Smooth muscle cell (in vitro differentiated cells): ENCODE data around the gene CROCC2. TPM values are rescaled to one million over a fixed set of nuclear protein-coding genes. Genes with fewer than 3 reads are reported as not detected.

Source experiments
- DNase-seq: peaks from one replicate; lab custom pipeline; 2025; ENCODE audit not compliant: unreplicated experiment; lab: John Stamatoyannopoulos, UW
- H2AFZ ChIP-seq: fragments of 200-600 bp; sonication (generic); 2 replicates; pipeline ENCODE4 v1.6.0; 2016; ENCODE audit warnings: antibody characterized with exemption, low read depth, mild to moderate bottlenecking
- H3F3A ChIP-seq: fragments of 200-600 bp; sonication (generic); 2 replicates; pipeline ENCODE4 v1.6.0; 2017; ENCODE audit warnings: antibody characterized with exemption, low read depth
- H3K27ac ChIP-seq: fragments of 200-600 bp; sonication (generic); 2 replicates; pipeline ENCODE4 v1.5.1; 2016; ENCODE audit warnings: low read depth, mild to moderate bottlenecking
- H3K27me3 ChIP-seq: fragments of 200-600 bp; sonication (generic); 2 replicates; pipeline ENCODE4 v1.6.1; 2016; ENCODE audit warnings: low read depth, mild to moderate bottlenecking
- H3K36me3 ChIP-seq: fragments of 200-600 bp; sonication (generic); 2 replicates; pipeline ENCODE4 v1.5.1; 2016; ENCODE audit warnings: low read depth
- H3K4me1 ChIP-seq: fragments of 200-600 bp; sonication (generic); 2 replicates; pipeline ENCODE4 v1.5.1; 2016; ENCODE audit warnings: low read depth
- H3K4me2 ChIP-seq: fragments of 200-600 bp; sonication (generic); 2 replicates; pipeline ENCODE4 v1.6.0; 2016; ENCODE audit warnings: mild to moderate bottlenecking
- H3K4me3 ChIP-seq: fragments of 200-600 bp; sonication (generic); 2 replicates; pipeline ENCODE4 v1.5.1; 2016; ENCODE audit warnings: mild to moderate bottlenecking
- H3K79me2 ChIP-seq: fragments of 200-600 bp; sonication (generic); 2 replicates; pipeline ENCODE4 v1.6.0; 2016; ENCODE audit warnings: low read depth, mild to moderate bottlenecking
- H3K9ac ChIP-seq: fragments of 200-600 bp; sonication (generic); 2 replicates; pipeline ENCODE4 v1.6.0; 2016; ENCODE audit warnings: low read depth
- H3K9me3 ChIP-seq: fragments of 200-600 bp; sonication (generic); replicated peaks from 2 replicates; pipeline ENCODE4 v1.5.1; 2016; ENCODE audit warnings: low read depth
- H4K20me1 ChIP-seq: fragments of 200-600 bp; sonication (generic); 2 replicates; pipeline ENCODE4 v1.6.0; 2016; ENCODE audit warnings: low read depth
- WGBS: methylation state at CpG from one replicate; pipeline ENCODE4 v1.1.7; 2016; ENCODE audit warnings: low lambda C conversion rate; 5-methylcytosine and 5-hydroxymethylcytosine counted together
- polyA plus RNA-seq: library from polyadenylated mRNA; unstranded; fragments of >200 nt; fragmentation: Nextera tagmentation; extraction: Ambion mirVana; gene quantifications from 2 replicates; pipeline ENCODE4 v1.2.1, GENCODE V29; 2016
- total RNA-seq: library from RNA; depleted of rRNA; stranded (reverse); fragments of >200 nt; gene quantifications from 2 replicates; pipeline ENCODE4 v1.2.3, GENCODE V29; 2014
- TF ChIP-seq, protein P1 (sequence below): fragments of 200-600 bp; sonication (generic); IDR thresholded peaks from 2 replicates; pipeline ENCODE4 v1.5.1; 2017; ENCODE audit warnings: borderline replicate concordance, mild to moderate bottlenecking, antibody characterized with exemption; ENCODE audit not compliant: insufficient read depth, poor library complexity, severe bottlenecking

CROCC2 gene
- total and polyA plus RNA-seq, 2 experiments from 2014 or later: not detected

- DNase-seq: no peak
These were observed 40.5 kb downstream of the CROCC2 start for GRCh38 chr2:240946654-240947053.

DNA sequence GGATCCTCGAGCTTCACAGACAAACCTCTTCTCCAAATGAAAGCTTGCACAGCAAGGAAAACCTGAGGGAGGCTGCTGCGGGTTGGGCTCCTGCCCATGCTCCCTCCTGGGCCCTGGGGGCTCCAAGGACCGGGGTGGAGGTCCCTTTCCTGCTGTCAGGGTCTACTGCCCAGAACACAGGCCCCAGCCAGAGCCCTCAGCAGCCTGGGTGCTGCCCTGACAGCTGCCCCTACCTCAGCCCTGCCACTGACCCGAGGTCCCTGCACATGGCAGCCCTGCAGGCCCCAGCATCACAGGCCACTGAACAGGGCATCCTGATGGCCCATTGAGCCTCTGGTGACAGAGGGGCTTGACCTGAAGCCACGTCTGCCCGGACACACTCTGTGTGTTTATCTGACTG lies 41.0 kb downstream of the CROCC2 start:
- no peak overlapping the region for H3K4me2 ChIP-seq
- H3K36me3 ChIP-seq: no peaks in the 10 kb centered on the region
- no peaks in the 10 kb centered on the region for H3K4me1 ChIP-seq
- H3K27me3 ChIP-seq: peaks cover 2% of the 10 kb centered on the region
- no peak overlapping the region for H2AFZ ChIP-seq
- no peak overlapping the region for H3K27ac ChIP-seq
- no peaks in the 10 kb centered on the region for H4K20me1 ChIP-seq
- WGBS: 89% methylated on average over 6 of the region's 6 CpGs
- H3F3A ChIP-seq: no peaks in the 10 kb centered on the region
- TF ChIP-seq, protein P1, sequence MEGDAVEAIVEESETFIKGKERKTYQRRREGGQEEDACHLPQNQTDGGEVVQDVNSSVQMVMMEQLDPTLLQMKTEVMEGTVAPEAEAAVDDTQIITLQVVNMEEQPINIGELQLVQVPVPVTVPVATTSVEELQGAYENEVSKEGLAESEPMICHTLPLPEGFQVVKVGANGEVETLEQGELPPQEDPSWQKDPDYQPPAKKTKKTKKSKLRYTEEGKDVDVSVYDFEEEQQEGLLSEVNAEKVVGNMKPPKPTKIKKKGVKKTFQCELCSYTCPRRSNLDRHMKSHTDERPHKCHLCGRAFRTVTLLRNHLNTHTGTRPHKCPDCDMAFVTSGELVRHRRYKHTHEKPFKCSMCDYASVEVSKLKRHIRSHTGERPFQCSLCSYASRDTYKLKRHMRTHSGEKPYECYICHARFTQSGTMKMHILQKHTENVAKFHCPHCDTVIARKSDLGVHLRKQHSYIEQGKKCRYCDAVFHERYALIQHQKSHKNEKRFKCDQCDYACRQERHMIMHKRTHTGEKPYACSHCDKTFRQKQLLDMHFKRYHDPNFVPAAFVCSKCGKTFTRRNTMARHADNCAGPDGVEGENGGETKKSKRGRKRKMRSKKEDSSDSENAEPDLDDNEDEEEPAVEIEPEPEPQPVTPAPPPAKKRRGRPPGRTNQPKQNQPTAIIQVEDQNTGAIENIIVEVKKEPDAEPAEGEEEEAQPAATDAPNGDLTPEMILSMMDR: no peak
- no peak overlapping the region for H3K4me3 ChIP-seq
- H3K9ac ChIP-seq: no peak overlapping the region
- no peak for DNase-seq
- no peaks in the 10 kb centered on the region for H3K79me2 ChIP-seq
- H3K9me3 ChIP-seq: no peaks in the 10 kb centered on the region

More at GRCh38 chr2:240946654-240947053, 40.5 kb downstream of the CROCC2 start:
- TF ChIP-seq, protein P1: no peak
- Histone ChIP-seq H3K27ac (no peak overlapping the region), H3K36me3 (no peaks in the 10 kb centered on the region), H3K4me1 (no peaks in the 10 kb centered on the region), H3K9ac (no peak overlapping the region), H3K9me3 (no peaks in the 10 kb centered on the region), H3F3A (no peaks in the 10 kb centered on the region), H2AFZ (no peak overlapping the region), H3K4me3 (no peak overlapping the region), H3K79me2 (no peaks in the 10 kb centered on the region), H3K27me3 (peaks cover 2% of the 10 kb centered on the region), H3K4me2 (no peak overlapping the region), H4K20me1 (no peaks in the 10 kb centered on the region)
- WGBS: 70% methylated on average over 5 of the region's 5 CpGs

DNA sequence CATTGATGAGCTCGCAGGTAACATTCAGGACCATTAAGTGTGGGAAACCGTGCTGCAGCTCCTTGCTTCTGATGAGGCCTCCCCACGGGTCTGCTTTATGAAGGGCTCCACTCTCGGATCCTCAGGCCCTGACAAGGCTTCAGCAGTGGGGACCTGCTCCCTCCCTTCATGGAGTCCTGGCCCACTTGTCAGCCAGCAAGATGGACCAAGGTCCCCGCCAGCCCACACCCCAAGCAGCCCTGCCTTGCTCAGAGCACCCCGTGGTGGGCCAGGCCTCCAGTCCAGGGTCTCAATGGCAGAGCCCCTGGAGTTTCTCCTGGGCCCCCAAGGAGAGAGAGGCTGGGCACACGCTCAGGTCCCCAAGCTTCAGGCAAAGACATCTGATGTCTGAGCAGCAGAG lies 41.5 kb downstream of the CROCC2 start:
- H3K79me2 ChIP-seq: no peaks in the 10 kb centered on the region
- H3K4me3 ChIP-seq: no peak overlapping the region
- H3K36me3 ChIP-seq: no peaks in the 10 kb centered on the region
- no peak overlapping the region for H3K27ac ChIP-seq
- H3F3A ChIP-seq: no peaks in the 10 kb centered on the region
- H3K4me1 ChIP-seq: no peaks in the 10 kb centered on the region
- peaks cover 2% of the 10 kb centered on the region for H3K27me3 ChIP-seq
- H3K4me2 ChIP-seq: no peak overlapping the region
- no peaks in the 10 kb centered on the region for H3K9me3 ChIP-seq
- H3K9ac ChIP-seq: no peak overlapping the region
- no peak for DNase-seq
- WGBS: 98% methylated on average over 7 of the region's 7 CpGs
- H4K20me1 ChIP-seq: no peaks in the 10 kb centered on the region
- TF ChIP-seq, protein P1: no peak
- no peak overlapping the region for H2AFZ ChIP-seq

DNA sequence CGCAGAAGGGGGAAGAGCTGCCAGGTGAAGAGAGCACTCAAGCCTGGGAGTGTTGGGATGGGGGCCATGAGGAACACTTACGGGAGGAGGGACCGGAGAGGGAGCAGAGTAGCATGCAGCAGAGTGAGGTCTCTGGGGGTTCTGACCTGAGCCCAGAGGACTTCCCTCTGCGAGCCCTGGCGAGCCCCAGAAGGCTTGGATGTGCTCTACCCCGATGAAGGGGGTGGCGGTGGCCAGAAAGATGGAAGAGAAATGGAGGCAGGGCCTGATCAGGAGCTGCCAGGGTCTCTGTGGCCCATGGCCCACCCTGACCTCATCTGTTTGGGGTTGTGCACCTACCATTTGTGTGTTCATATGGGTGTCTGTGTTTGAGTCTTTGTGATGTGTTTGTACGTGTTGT lies 42.0 kb downstream of the CROCC2 start:
- H3K27ac ChIP-seq: no peak overlapping the region
- no peaks in the 10 kb centered on the region for H3K9me3 ChIP-seq
- DNase-seq: no peak
- 89% methylated on average over 8 of the region's 8 CpGs for WGBS
- TF ChIP-seq, protein P1: no peak
- H3K36me3 ChIP-seq: no peaks in the 10 kb centered on the region
- H3K27me3 ChIP-seq: peaks cover 2% of the 10 kb centered on the region
- no peak overlapping the region for H3K4me2 ChIP-seq
- no peaks in the 10 kb centered on the region for H3F3A ChIP-seq
- no peaks in the 10 kb centered on the region for H3K4me1 ChIP-seq
- no peak overlapping the region for H3K4me3 ChIP-seq
- H3K79me2 ChIP-seq: no peaks in the 10 kb centered on the region
- H4K20me1 ChIP-seq: no peaks in the 10 kb centered on the region
- H2AFZ ChIP-seq: no peak overlapping the region
- H3K9ac ChIP-seq: no peak overlapping the region
